ENCODE data around the gene ICAM5.
"Not testable (repeated sequence)": the region's sequence is repeated elsewhere in the genome, so short reads cannot be mapped to it uniquely, and the experiment has no call there.

The ICAM5 gene

GRCh38 chr19:10270180-10270615, 19.6 kb upstream of the ICAM5 start:
- in situ Hi-C loops (cut with MboI; ENCODE audit: low sequenced_read_pairs): no loop called here

- in situ Hi-C loops (cut with MboI; ENCODE audit: low sequenced_read_pairs): no loop called here
Measured at GRCh38 chr19:10270616-10271394, 18.9 kb upstream of the ICAM5 start, which contains the start of gene ICAM1. ICAM1 (plus strand) TSS chr19:10271120; CDS start chr19:10271160, 40 bp downstream.

- in situ Hi-C loops (cut with MboI; ENCODE audit: low sequenced_read_pairs): no loop called here
Measured at GRCh38 chr19:10271543-10272086, 18.1 kb upstream of the ICAM5 start.

GRCh38 chr19:10274589-10274988, 15.2 kb upstream of the ICAM5 start:
- in situ Hi-C loops (cut with MboI; ENCODE audit: low sequenced_read_pairs): no loop called here

GRCh38 chr19:10277795-10278589, 11.8 kb upstream of the ICAM5 start:
- in situ Hi-C loops (cut with MboI; ENCODE audit: low sequenced_read_pairs): no loop called here

- in situ Hi-C loops (cut with MboI; ENCODE audit: low sequenced_read_pairs): no loop called here
Measured at GRCh38 chr19:10278935-10279334, 10.8 kb upstream of the ICAM5 start.

GRCh38 chr19:10279737-10280442, 9.9 kb upstream of the ICAM5 start:
- in situ Hi-C loops (cut with MboI; ENCODE audit: low sequenced_read_pairs): no loop called here

GRCh38 chr19:10282043-10282442, 7.7 kb upstream of the ICAM5 start:
- in situ Hi-C loops (cut with MboI; ENCODE audit: low sequenced_read_pairs): not testable (repeated sequence)

GRCh38 chr19:10283301-10284064, 6.3 kb upstream of the ICAM5 start:
- in situ Hi-C loops (cut with MboI; ENCODE audit: low sequenced_read_pairs): no loop called here

- in situ Hi-C loops (cut with MboI; ENCODE audit: low sequenced_read_pairs): no loop called here
Measured at GRCh38 chr19:10284065-10284959, 5.4 kb upstream of the ICAM5 start.

- in situ Hi-C loops (cut with MboI; ENCODE audit: low sequenced_read_pairs): no loop called here
Measured at GRCh38 chr19:10284960-10285278, 4.8 kb upstream of the ICAM5 start.

- in situ Hi-C loops (cut with MboI; ENCODE audit: low sequenced_read_pairs): no loop called here
Measured at GRCh38 chr19:10285393-10285792, 4.4 kb upstream of the ICAM5 start.

- in situ Hi-C loops (cut with MboI; ENCODE audit: low sequenced_read_pairs): no loop called here
Measured at GRCh38 chr19:10286803-10287737, 2.7 kb upstream of the ICAM5 start, which contains the start of gene ICAM4. ICAM4 (plus strand) TSS chr19:10286955; CDS start chr19:10287013, 58 bp downstream.

- in situ Hi-C loops (cut with MboI; ENCODE audit: low sequenced_read_pairs): no loop called here
Measured at GRCh38 chr19:10288662-10289166, 1.0 kb upstream of the ICAM5 start.

- in situ Hi-C loops (cut with MboI; ENCODE audit: low sequenced_read_pairs): no loop called here
Measured at GRCh38 chr19:10289167-10289835, 451 bp upstream of the ICAM5 start.

- in situ Hi-C loops (cut with MboI; ENCODE audit: low sequenced_read_pairs): no loop called here
Measured at GRCh38 chr19:10290357-10290875, 664 bp downstream of the ICAM5 start.

- in situ Hi-C loops (cut with MboI; ENCODE audit: low sequenced_read_pairs): no loop called here
Measured at GRCh38 chr19:10290876-10291553, 1.3 kb downstream of the ICAM5 start.

All from hTERT RPE-1 (cell line).